ENCODE results near the gene ITIH5. TPM values are rescaled to one million over a fixed set of nuclear protein-coding genes. Genes with fewer than 3 reads are reported as not detected.

The ITIH5 gene
- total RNA-seq, 6 experiments from 2014 or later: not detected

- Mint-ChIP-seq H3K4me3 (no peak overlapping the region), H3K9me3 (peaks cover 29% of the 10 kb centered on the region), H3K27me3 (ENCODE audit: insufficient read depth) (no peaks in the 10 kb centered on the region; the same call in 1 of the 2 replicates), H3K27ac (no peak overlapping the region), H3K4me1 (ENCODE audit: low read depth) (no peaks in the 10 kb centered on the region), H3K36me3 (ENCODE audit: low read depth) (no peaks in the 10 kb centered on the region)
- no peak for DNase-seq
- no peak for TF ChIP-seq CTCF (IDR thresholded peaks at IDR 0.05)
Observed at GRCh38 chr10:7577579-7577978, 89.2 kb downstream of the ITIH5 start.

- no peak for TF ChIP-seq CTCF (IDR thresholded peaks at IDR 0.05)
- no peak for DNase-seq
- no peaks in the 10 kb centered on the region for H3K4me1 Mint-ChIP-seq (ENCODE audit: low read depth)
Observed at GRCh38 chr10:7577176-7577575, 89.6 kb downstream of the ITIH5 start.

GRCh38 chr10:7576340-7576739 is 90.4 kb downstream of the ITIH5 start:
- Mint-ChIP-seq H3K9me3 (peaks cover 26% of the 10 kb centered on the region), H3K27ac (no peak overlapping the region), H3K36me3 (ENCODE audit: low read depth) (no peaks in the 10 kb centered on the region), H3K4me3 (no peak overlapping the region), H3K4me1 (ENCODE audit: low read depth) (no peaks in the 10 kb centered on the region), H3K27me3 (ENCODE audit: insufficient read depth) (no peaks in the 10 kb centered on the region; the same call in 1 of the 2 replicates)
- DNase-seq: no peak
- no peak for TF ChIP-seq CTCF (IDR thresholded peaks at IDR 0.05)

More at GRCh38 chr10:7577176-7577575, 89.6 kb downstream of the ITIH5 start:
- Mint-ChIP-seq H3K4me3 (no peak overlapping the region), H3K27ac (no peak overlapping the region), H3K9me3 (peaks cover 25% of the 10 kb centered on the region), H3K36me3 (ENCODE audit: low read depth) (no peaks in the 10 kb centered on the region), H3K27me3 (ENCODE audit: insufficient read depth) (no peaks in the 10 kb centered on the region; the same call in 1 of the 2 replicates)

GRCh38 chr10:7572391-7572790 is 94.4 kb downstream of the ITIH5 start:
- Mint-ChIP-seq H3K36me3 (ENCODE audit: low read depth) (no peaks in the 10 kb centered on the region), H3K4me1 (ENCODE audit: low read depth) (no peaks in the 10 kb centered on the region), H3K27ac (no peak overlapping the region), H3K9me3 (peaks cover 17% of the 10 kb centered on the region), H3K27me3 (ENCODE audit: insufficient read depth) (no peaks in the 10 kb centered on the region; the same call in 1 of the 2 replicates), H3K4me3 (no peak overlapping the region)
- no peak for DNase-seq
- no peak for TF ChIP-seq CTCF (IDR thresholded peaks at IDR 0.05)

GRCh38 chr10:7571981-7572380 is 94.8 kb downstream of the ITIH5 start:
- Mint-ChIP-seq H3K4me1 (ENCODE audit: low read depth) (no peaks in the 10 kb centered on the region), H3K36me3 (ENCODE audit: low read depth) (no peaks in the 10 kb centered on the region), H3K27ac (no peak overlapping the region), H3K27me3 (ENCODE audit: insufficient read depth) (no peaks in the 10 kb centered on the region; the same call in 1 of the 2 replicates), H3K9me3 (peaks cover 17% of the 10 kb centered on the region), H3K4me3 (no peak overlapping the region)
- no peak for TF ChIP-seq CTCF (IDR thresholded peaks at IDR 0.05)
- DNase-seq: no peak
